ENCODE measurements around the gene SPTBN4. TPM values are rescaled to one million over a fixed set of nuclear protein-coding genes. Genes with fewer than 3 reads are reported as not detected.
"Not testable (repeated sequence)": the region's sequence is repeated elsewhere in the genome, so short reads cannot be mapped to it uniquely, and the experiment has no call there.

The SPTBN4 gene
- total RNA-seq, 3 donors from 2014 or later: 1.3 to 1.6 (median 1.6) TPM

DNA sequence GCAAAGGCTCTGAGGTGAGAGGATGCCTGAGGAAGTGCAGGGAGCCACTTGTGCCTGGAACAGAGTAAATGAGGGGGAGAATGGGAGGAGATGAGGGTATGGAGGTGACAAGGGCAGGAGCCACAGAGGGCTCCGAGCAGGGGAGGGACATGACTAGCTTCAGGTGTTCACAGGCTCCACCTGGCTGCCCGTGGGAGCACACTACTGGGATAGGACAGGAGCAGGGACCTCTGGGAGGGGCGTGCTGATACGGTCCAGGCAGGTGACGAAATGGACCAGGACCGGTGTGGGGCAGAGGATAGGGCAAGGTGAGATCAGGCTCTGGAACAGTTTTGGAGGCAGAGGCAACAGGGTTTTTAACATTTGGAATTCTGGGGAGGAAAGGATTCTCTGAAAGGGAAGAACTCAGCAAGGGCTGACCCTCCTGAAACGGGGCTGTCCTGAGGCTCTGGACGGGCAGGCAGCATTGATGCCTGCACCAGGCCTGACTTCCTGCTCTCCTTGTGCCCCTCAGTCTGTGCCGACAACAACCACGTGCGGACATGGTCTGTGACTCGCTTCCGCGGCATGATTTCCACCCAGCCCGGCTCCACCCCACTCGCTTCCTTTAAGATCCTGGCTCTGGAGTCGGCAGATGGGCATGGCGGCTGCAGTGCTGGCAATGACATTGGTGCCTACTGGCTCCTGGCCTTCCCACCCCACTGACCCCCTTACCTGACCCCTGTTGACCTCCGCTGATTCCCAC lies 121.5 kb downstream of the SPTBN4 start:
- H3K27ac ChIP-seq: no peak overlapping the region
- no peaks in the 10 kb centered on the region for H3K4me1 ChIP-seq
- no peaks in the 10 kb centered on the region for H3K9me3 ChIP-seq
- no peak for TF ChIP-seq POLR2A (IDR thresholded peaks at IDR 0.05)
- TF ChIP-seq, protein P1, sequence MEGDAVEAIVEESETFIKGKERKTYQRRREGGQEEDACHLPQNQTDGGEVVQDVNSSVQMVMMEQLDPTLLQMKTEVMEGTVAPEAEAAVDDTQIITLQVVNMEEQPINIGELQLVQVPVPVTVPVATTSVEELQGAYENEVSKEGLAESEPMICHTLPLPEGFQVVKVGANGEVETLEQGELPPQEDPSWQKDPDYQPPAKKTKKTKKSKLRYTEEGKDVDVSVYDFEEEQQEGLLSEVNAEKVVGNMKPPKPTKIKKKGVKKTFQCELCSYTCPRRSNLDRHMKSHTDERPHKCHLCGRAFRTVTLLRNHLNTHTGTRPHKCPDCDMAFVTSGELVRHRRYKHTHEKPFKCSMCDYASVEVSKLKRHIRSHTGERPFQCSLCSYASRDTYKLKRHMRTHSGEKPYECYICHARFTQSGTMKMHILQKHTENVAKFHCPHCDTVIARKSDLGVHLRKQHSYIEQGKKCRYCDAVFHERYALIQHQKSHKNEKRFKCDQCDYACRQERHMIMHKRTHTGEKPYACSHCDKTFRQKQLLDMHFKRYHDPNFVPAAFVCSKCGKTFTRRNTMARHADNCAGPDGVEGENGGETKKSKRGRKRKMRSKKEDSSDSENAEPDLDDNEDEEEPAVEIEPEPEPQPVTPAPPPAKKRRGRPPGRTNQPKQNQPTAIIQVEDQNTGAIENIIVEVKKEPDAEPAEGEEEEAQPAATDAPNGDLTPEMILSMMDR (IDR thresholded peaks at IDR 0.05): no peak
- no peak for TF ChIP-seq POLR2AphosphoS5 (IDR thresholded peaks at IDR 0.05)
- DNase-seq (ENCODE audit: low spot score in 2 of 2): no peak
- H3K36me3 ChIP-seq: no peaks in the 10 kb centered on the region
- intact Hi-C loops (cut with DNase I; ENCODE audit: low total_unique reads): no loop called here
- no peaks in the 10 kb centered on the region for H3K27me3 ChIP-seq
- no peak overlapping the region for H3K4me3 ChIP-seq

DNA sequence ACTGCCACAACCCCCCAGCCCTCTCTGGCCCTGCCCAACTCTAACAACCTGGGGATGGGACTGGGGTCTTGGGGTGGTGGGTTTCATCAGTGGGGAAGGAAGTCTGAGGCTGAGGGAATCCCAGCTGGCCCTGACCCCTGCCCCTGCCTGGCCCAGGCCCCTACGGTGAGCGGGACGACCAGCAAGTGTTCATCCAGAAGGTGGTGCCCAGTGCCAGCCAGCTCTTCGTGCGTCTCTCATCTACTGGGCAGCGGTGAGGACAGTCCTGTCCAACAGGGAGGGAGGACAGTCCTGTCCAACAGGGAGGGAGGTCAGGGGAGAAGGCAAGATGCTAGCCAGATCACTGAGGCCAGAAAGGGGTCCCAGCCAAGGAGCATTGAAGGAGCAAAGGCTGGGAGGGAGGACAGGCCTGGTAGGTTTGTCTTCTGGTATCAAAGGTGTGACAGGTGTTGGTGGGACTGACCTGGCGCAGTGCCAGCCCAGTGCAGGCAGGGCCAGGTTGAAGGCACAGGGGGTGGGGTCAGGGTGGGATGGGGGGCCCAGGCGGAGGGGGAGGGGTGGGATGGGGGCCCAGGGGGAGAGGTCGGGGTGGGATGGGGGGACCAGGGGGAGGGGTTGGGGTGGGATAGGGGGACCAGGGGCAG lies 122.2 kb downstream of the SPTBN4 start:
- Histone ChIP-seq H3K4me1 (no peaks in the 10 kb centered on the region), H3K4me3 (no peak overlapping the region), H3K36me3 (no peaks in the 10 kb centered on the region), H3K9me3 (no peaks in the 10 kb centered on the region), H3K27ac (no peak overlapping the region), H3K27me3 (no peaks in the 10 kb centered on the region)
- intact Hi-C loops (cut with DNase I; ENCODE audit: low total_unique reads): no loop called here
- DNase-seq (ENCODE audit: low spot score in 2 of 2): no peak
- TF ChIP-seq, protein P1 (IDR thresholded peaks at IDR 0.05): no peak
- TF ChIP-seq POLR2A (IDR thresholded peaks at IDR 0.05) (no peak), POLR2AphosphoS5 (IDR thresholded peaks at IDR 0.05) (no peak)

DNA sequence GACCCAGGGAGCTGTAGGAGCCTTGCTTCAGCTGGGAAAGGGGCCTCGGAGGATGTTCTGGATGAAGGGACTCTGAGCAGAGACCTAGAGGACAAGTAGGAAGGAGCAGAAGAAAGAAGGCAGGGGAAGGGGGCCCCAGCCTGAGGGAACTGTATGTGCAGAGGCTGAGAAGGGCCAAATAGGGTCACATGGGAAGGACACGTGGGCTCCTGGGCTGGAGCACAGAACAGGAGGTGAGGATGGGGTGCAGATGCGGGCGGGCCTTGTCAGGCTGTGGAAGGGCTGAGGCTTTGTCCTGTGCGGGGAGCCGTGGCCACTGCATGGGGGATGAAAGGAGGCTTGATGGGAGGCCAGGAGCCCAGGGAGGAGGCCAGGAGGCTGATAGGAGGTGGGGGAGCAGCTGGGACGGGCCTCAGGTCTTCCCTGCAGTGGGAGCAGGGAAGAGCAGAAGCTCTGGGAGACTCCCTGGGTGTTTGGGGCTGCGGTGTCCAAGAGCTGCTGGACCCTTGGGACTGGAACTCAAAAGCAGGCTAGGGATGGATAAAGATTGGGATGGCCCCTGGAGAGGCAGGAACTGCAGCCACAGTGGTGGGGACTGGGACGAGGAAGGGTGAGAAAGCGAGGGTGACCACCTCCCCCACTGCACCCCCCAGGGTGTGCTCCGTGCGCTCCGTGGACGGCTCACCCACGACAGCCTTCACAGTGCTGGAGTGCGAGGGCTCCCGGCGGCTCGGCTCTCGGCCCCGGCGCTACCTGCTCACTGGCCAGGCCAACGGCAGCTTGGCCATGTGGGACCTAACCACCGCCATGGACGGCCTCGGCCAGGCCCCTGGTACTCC lies 123.0 kb downstream of the SPTBN4 start:
- no peaks in the 10 kb centered on the region for H3K9me3 ChIP-seq
- no peak overlapping the region for H3K4me3 ChIP-seq
- no peak overlapping the region for H3K27ac ChIP-seq
- no peaks in the 10 kb centered on the region for H3K4me1 ChIP-seq
- intact Hi-C loops (cut with DNase I; ENCODE audit: low total_unique reads): no loop called here
- no peaks in the 10 kb centered on the region for H3K27me3 ChIP-seq
- no peak for DNase-seq (ENCODE audit: low spot score in 2 of 2)
- H3K36me3 ChIP-seq: no peaks in the 10 kb centered on the region
- TF ChIP-seq, protein P1 (IDR thresholded peaks at IDR 0.05): no peak
- TF ChIP-seq POLR2AphosphoS5 (IDR thresholded peaks at IDR 0.05) (no peak), POLR2A (IDR thresholded peaks at IDR 0.05) (no peak)

DNA sequence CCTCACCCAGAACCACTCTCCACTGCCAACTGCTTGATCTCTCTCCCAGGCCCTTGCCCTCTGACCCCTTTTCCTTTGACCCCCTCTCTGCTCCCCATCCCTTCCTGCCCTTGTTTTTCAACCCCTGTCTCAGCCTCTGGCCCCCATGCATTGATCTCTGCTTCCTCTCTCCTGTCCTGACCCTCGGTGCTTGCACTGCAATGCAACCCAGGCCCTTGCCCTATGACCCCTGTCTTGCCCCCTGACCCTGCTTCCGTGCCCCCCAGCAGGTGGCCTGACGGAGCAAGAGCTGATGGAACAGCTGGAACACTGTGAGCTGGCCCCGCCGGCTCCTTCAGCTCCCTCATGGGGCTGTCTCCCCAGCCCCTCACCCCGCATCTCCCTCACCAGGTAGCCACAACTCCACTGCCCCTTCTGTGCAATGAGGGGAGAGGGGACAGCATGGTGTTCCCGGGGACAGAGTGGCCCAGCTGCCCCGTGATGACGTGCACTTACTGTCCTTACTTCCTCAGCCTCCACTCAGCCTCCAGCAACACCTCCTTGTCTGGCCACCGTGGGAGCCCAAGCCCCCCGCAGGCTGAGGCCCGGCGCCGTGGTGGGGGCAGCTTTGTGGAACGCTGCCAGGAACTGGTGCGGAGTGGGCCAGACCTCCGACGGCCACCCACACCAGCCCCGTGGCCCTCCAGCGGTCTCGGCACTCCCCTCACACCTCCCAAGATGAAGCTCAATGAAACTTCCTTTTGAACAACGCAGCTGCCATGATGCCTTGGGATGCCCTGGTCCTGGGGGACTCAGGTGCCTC lies 123.9 kb downstream of the SPTBN4 start:
- Histone ChIP-seq H3K36me3 (no peaks in the 10 kb centered on the region), H3K27me3 (peaks cover 0 to 3% of the 10 kb centered on the region in 2 donors), H3K4me1 (no peaks in the 10 kb centered on the region), H3K9me3 (no peaks in the 10 kb centered on the region), H3K4me3 (no peak overlapping the region), H3K27ac (no peak overlapping the region)
- intact Hi-C loops (cut with DNase I; ENCODE audit: low total_unique reads): no loop called here
- TF ChIP-seq POLR2A (IDR thresholded peaks at IDR 0.05): no peak
- TF ChIP-seq, protein P1 (IDR thresholded peaks at IDR 0.05): no peak
- no peak for TF ChIP-seq POLR2AphosphoS5 (IDR thresholded peaks at IDR 0.05)
- DNase-seq (ENCODE audit: low spot score in 2 of 2): no peak

DNA sequence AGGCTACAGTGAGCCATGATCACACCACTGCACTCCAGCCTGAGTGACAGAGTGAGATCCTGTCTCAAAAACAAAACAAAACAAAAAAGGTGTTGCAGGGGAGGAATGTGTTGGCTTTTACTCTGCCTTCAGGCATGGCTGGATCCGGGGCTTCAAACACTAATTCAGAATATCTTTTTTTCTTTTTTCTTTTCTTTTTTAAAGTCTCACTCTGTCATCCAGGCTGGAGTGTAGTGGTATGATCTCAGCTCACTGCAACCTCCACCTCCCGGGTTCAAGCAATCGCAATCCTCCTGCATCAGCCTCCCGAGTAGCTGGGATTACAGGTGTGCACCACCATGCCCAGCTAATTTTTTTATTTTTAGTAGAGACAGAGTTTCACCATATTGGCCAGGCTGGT lies 124.9 kb downstream of the SPTBN4 start:
- H3K27ac ChIP-seq; H3K27me3 ChIP-seq; H3K36me3 ChIP-seq; H3K4me1 ChIP-seq; DNase-seq (ENCODE audit: low spot score in 2 of 2); intact Hi-C loops (cut with DNase I; ENCODE audit: low total_unique reads); H3K9me3 ChIP-seq; H3K4me3 ChIP-seq: not testable (repeated sequence)
